Measurements from ENCODE around the gene DYNLT2B.

The DYNLT2B gene

DNA sequence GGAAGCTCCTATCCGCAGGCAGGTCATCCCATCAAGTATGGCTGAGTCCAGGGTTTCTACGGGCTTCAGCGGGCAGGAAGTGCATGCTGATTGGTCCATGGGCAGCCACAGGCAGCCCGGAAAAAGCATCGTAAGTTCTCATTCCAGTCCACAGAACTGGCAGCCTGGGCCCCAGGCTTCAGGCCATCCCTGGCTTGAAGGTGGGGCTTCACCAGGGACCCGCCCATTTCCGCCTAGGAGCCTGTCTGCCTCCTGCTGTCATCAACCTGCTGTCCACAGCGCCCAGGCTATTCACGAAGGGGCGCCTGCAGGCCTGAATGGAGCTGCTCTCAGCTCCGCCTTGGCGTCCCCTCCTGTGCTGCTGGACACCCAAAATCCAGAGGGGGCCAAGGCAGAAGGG is 44.4 kb downstream of the DYNLT2B start:
- TF ChIP-seq, protein P1, sequence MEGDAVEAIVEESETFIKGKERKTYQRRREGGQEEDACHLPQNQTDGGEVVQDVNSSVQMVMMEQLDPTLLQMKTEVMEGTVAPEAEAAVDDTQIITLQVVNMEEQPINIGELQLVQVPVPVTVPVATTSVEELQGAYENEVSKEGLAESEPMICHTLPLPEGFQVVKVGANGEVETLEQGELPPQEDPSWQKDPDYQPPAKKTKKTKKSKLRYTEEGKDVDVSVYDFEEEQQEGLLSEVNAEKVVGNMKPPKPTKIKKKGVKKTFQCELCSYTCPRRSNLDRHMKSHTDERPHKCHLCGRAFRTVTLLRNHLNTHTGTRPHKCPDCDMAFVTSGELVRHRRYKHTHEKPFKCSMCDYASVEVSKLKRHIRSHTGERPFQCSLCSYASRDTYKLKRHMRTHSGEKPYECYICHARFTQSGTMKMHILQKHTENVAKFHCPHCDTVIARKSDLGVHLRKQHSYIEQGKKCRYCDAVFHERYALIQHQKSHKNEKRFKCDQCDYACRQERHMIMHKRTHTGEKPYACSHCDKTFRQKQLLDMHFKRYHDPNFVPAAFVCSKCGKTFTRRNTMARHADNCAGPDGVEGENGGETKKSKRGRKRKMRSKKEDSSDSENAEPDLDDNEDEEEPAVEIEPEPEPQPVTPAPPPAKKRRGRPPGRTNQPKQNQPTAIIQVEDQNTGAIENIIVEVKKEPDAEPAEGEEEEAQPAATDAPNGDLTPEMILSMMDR (IDR thresholded peaks at IDR 0.05) = no peak

DNA sequence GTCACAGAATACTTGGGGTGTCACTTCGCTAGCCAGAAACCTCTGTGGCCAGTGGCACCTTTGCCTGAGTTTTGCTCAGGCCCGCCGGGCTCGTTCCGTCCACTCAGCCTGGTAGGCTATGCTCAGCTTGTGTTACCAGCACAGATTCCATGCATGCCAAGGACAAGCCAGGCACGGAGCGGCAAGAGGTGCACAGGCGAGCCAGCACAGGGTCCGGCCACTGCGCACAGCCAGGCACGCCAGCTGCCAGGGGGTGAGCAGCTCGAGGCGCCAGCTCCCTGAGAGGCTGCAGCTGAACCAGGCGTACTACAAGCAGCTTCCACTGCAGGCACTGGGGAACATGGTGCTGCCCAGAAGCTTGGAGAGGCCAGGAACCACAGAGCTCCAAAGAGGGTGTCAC is 45.2 kb downstream of the DYNLT2B start:
- TF ChIP-seq, protein P1 (IDR thresholded peaks at IDR 0.05) = no peak

DNA sequence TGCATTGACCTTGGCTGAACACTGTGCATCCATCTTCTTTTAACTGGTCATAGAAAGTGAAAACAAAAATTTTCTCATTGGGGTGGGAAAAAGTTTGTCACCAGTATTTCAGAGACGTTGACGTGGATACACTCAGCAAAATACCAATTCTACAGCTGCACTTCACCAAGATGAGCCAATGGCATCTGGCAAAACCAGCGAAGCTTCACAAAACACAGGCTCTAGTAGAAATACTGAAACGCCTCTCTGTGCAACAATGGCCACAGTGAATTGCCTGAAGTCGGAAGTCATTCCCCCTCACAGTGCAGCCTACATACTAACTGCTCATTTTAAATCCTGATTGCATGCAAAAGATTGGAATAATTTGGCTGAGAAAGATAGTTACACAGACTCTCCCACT is 47.5 kb downstream of the DYNLT2B start:
- TF ChIP-seq, protein P1 (IDR thresholded peaks at IDR 0.05) = no peak

DNA sequence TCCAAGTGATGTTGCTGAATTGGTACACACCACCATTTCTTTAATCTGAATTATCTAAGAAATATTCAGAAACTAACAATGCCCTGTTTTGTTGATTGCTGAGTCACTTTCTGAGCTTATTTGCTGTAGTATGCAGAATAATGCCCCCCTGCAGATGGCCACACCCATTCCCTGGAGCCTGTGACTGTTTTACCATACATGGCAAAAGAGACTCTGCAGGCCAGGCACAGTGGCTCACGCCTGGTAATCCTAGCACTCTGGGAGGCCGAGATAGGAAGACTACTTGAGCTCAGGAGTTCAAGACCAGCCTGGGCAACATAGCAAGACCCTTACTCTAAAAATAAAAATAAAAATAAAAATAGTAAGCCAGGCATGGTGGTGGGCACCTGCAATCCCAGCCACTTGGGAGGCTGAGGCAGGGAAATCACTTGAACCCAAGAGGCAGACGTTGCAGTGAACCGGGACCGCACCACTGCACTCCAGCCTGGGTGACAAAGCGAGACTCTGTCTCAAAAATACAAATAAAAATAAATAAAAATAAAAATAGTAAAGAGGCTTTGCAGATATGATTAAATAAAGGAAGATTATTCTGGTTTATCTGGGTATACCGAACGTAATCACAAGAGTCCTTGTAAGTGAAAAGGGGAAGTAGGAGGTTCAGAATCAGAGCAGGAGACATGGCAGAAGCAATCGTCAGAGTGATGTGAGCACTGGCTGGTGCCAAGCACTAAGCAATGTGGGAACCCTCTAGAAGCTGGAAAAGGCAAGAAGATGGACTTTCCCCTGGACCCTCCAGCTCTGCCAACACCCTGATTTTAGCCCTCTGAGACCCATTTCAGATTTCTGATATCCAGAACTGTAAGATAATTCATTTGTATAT is 49.5 kb downstream of the DYNLT2B start:
- TF ChIP-seq, protein P1 (IDR thresholded peaks at IDR 0.05) = no peak

DNA sequence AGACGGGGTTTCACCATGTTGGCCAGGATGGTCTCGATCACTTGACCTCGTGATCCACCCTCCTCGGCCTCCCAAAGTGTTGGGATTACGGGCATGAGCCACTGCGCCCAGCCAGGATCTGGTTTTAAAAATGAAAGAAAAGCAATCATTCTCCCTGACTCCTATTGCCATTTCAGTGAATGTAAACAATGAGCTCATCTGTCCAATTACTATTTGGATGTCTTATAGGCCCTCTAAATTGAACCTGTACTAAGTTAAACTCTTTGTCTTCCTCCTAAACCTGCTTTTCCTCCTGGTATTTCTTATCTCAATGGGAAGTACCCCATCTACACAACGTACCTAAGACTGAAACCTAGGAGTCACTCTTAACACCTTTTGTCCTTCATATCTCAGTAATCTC is 54.2 kb downstream of the DYNLT2B start:
- TF ChIP-seq, protein P1 (IDR thresholded peaks at IDR 0.05) = no peak

DNA sequence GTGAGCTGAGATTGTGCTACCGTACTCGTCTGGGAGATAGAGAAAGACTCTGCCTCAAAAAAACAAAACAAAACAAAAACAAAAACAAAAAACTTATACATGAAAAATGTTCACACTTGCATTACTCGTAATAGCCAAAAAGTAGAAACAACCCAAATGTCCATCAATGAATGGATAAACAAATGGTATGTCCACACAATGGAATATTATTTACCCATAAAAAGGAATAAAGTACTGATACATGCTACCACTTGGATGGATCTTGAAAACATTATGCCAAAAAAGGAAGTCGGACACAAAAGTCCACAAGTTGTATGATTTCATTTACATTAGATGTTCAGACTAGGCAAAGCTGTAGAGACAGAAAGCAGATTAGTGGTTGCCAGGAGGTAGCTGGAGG is 57.3 kb downstream of the DYNLT2B start:
- TF ChIP-seq, protein P1 (IDR thresholded peaks at IDR 0.05) = no peak

DNA sequence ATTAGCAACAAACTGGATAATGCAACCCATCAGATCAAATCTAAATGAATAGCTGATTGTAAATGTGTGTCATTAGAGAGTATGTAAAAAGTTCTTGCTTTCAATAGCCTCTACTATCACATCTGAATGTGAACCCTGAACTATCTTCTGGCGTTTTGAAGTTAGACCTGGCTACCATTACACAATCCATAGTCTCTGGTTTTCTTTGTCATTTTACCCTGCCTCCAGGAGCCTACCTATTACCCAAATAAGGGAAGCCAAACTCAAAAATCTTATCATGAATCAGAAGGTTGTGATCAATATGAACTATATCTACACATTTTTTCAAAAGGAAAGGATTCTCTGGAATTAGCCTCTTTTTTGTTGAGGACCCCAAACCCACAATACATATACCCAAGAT is 62.3 kb downstream of the DYNLT2B start:
- TF ChIP-seq, protein P1 (IDR thresholded peaks at IDR 0.05) = no peak

All from LNCAP (cell line).